ENCODE data around the gene IKZF1.
"Not testable (repeated sequence)": the region's sequence is repeated elsewhere in the genome, so short reads cannot be mapped to it uniquely, and the experiment has no call there.

Gene IKZF1

DNA sequence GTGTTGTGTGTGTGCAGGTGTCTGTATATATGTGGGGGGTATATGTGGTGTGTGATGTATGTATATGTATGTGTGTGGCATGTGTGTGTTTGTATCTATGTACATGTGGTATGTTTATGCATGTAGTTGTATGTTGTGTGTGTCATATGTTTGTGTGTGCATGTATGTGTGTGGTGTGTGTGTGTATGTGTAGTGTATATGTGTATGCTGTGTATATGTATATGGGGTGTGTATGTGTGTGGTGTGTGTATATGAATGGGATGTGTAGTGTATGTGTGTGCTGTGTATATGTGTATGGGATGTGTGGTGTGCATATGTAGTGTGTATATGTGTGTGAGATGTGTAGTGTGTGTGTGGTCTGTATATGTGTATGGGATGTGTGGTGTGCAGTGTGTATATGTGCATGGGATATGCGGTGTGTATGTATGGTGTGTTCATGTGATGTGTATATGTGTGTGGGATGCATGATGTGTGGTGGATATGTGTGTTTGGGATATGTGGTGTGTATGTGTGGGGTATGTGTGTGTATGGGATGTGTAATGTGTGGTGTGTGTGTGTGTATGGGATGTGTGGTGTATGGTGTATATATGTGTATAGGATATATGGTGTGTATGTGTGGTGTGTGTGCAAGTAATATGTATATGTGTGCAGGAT, 30.0 kb downstream of the IKZF1 start:
- DNase-seq (ENCODE audit: low read depth in 2 of 2), result no peak

DNA sequence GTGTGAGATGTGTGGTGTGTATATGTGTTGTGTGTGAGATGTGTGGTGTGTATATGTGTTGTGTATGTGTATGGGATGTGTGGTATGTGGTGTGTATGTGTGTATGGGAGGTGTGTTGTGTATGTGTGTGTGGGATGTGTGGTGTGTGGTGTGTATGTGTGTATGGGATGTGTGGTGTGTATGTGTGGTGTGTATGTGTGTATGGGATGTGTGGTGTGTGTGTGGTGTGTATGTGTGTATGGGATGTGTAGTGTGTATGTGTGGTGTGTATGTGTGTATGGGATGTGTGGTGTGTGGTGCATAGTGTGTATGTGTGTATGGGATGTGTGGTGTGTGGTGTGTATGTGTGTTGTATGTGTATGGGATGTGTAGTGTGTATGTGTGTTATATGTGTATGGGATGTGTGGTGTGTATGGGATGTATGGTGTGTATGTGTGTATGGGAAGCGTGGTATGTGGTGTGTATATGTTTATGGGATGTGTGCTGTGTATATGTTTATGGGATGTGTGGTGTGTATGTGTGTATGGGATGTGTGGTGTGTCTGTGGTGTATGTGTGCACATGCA, 30.8 kb downstream of the IKZF1 start:
- no peak for DNase-seq (ENCODE audit: low read depth in 2 of 2)

DNA sequence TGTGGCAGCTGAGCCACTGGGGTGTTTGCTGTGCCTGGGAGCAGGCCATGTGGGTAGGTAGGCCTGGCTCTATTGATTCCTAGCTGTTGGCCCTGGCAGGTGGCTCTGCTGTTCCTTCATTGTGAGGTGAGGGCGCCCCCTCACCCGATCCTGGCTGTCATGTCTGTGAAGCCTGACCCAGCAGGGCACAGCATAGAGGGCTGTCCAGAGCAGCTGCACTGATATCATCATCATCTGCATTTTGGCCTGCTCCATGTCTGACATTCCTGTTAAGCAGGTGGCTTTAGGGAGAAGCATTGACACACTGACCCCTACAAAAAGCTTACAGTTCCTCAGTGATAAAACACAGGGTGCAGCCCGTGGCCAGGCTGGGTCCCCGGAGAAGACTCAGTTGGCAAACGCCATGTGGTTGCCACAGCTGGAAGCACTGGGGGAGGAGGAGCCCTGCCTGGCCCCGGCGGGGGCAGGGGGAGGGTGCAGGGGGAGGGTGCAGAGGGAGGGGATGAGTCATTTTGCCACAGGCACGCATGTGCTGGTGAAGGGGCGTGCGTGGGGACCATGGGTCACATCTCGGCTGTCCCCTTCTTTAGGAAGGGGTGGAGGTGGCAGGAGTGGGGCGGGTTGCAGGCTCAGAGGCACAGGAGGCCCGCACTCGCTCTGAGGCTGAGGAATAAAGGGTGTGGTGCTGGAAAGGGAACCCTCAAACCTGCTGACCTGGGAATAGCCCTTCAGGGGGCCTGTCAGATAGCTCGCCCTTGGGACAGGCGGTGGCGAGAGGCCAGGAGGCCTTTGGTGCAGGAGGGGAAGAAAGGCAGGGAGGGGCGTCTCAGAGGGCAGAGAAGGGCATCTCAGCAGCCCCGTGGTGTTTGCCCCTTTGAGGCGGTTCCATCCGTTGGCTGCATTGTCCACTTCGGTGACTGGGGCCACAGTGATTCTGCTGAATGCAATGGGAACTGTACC, 31.6 kb downstream of the IKZF1 start:
- peak; percentile 80 to 81 for DNase-seq (ENCODE audit: low read depth in 2 of 2)

DNA sequence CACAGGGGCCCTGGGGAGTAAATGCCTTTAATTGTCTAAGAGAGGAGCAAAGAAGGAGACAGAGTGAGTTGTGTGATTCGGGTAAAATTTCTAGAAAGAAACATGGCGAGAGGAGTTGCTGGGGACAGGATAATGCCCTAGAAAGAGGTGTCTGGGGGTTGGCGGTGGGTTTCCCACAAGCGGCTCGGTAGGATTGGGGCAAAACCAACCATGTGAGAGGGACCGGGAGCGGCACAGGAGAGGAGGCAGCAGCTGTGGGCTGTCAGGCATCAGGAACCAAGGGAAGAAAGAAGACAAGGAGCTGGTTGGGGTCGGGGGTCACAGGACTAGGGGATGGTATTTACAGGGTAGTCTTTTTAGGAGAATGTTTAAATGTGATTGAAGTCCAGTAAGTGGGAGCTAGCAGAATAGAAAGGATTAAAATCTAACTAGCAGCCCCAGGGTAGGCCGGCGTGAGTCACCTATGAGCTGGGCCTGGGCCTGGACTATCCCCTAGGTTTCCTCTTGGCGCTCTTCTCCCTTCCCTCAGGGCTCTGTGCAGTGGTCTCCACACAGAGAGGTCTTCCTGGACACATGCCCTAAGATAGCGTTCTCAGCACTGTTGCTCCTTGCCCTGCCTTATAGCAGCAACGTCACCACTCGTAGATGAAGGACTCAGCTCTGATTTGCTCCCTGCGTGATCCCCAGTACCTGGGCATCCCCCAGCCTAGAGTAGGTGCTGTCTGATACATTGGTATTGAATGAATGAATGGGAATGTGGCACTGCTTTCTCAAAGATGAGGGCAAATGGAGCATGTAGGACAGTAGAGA, 32.6 kb downstream of the IKZF1 start:
- no peak for DNase-seq (ENCODE audit: low read depth in 2 of 2)

DNA sequence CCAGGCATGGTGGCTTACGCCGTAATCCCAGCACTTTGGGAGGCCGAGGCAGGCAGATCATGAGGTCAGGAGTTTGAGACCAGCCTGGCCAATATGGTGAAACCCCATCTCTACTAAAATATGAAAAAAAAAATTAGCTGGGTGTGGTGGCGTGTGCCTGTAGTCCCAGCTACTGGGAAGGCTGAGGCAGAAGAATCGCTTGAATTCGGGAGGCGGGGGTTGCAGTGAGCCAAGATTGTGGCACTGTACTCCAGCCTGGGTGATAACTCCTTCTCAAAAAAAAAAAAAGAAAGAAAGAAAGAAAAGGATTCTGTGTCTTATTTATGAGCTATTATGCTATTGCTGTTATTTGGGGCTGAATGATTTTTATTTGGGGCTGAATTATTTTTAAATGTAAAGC, 35.0 kb downstream of the IKZF1 start:
- not testable (repeated sequence) for DNase-seq (ENCODE audit: low read depth in 2 of 2)

DNA sequence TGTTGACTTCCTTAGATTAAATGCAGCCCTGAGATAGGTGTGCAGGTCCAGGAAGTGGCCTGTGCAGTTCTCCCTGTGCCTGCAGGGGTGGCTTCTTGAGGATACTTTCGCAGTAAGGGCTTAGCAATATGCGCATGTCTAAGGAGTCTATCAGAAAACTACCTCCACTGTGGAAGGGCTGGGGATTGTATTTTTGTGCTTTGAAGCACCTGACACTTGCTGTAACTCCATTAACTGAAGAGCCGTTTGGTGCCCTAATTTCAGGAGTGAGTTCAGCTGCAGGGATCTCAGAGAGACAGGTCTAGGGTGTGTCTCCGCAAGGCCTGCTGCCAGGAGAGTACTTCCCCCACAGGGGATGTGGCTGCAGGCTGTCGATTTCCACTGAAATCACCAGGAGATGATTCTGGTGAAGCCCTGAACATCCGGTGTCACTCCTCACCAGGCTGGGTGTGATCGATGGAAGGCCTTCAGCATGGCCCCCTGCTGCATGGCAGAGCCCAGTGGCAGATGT, 35.5 kb downstream of the IKZF1 start:
- DNase-seq (ENCODE audit: low read depth in 2 of 2), result no peak

DNA sequence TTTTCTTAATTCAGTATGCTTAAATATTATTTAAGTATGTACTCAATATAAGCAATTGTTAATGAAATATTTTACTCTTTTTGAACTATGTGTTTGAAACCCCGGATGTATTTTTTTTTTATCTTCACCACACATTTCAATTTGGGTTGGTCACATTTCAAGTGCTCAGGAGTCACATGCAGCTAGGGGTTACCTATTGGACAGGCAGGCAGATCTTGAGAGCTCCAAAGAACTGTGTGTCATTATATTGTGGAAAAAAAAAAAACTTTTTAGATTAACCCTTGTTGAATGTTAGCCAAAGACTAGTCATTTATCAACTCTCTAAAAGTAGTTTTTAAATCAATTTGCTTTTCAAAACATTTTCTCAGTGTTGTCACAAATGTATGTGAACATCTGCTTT, 37.2 kb downstream of the IKZF1 start:
- DNase-seq (ENCODE audit: low read depth in 2 of 2), result no peak

DNA sequence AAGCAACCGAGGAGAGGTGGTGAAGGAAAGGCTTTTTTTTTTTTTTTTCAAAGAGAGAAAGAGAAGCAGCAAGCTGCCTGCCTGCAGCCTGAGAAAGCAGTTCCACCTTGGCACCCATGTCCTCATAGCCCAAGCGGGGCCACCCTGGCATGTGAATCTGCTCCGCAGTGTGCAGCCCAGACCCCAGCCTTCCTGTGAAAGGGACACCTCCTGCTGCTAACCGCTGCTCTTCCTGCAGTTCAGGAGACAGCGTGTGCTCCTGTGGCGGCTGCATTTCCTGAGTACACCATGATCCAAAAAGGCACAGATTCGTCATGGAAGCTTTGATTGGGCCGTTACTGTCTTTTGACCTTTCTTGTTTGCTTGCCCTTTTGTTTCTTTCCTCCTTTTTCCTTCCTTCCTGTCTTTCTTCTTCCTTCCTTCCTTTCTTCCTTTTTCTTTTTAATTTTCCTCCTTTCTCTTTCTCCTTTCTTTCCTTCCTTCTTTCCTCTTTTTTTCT, 38.1 kb downstream of the IKZF1 start:
- no peak for DNase-seq (ENCODE audit: low read depth in 2 of 2)

DNA sequence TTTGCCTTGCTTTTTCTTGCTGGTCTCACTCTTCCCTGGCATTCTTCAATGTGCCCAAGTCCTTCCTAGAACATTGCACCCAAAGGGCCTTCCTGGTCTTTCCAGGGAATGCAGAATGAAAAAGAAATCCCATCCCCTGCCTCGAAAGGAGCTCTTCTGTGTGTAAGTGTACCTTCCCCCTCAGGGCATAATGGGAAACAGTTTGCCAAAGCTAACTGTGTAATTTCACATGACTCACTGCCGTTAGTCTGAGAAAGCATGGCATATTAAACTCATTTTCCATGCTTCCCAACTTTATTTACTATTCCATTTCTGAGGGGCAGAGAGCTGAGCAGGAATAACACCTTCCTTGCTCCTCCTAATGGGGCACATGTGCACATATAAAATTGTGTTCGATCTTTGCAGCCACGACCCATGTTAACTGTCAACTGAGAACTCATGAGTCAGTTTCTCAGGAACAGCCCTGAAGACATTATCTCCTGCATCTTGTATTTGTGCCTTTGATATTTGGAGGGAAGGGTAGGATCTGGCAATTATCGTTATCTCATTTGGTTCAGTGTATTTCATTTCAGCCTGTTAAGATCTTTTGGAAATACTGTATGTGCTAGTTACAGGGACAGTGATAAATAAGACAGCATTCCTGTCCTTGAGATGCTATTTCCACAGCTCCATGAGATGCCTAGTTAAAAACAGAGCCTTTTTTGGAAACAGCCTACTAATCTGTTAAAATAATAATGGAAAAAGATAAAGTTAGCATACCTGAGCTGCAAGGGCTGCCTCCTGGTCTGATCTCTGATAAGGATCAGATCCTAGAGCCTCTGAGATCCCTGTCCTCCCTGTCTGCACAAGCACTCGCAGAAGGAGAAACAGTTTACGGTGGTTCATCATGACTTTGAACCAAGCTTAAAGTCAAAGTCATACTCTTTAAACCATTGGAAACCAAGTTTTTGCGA, 42.3 kb downstream of the IKZF1 start:
- DNase-seq (ENCODE audit: low read depth in 2 of 2), result no peak

DNA sequence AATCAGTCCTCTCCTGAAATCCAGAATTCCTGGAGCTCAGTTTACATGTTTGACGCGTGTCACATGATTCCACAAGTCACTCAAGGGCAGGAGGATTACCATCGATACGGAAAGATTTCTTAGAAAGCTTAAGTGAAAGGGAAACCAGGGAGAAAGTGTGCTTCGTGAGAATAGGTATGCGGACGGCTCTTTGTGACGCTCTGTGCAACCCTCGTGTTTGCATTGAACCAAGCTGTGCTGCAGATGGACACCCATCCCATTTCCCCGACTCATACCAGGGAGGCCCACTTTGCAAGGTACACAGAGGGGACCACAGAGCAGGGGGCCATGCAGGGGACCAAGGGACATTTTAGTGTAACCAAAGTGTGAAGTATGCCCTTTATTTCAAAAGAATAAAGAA, 43.2 kb downstream of the IKZF1 start:
- no peak for DNase-seq (ENCODE audit: low read depth in 2 of 2)

DNA sequence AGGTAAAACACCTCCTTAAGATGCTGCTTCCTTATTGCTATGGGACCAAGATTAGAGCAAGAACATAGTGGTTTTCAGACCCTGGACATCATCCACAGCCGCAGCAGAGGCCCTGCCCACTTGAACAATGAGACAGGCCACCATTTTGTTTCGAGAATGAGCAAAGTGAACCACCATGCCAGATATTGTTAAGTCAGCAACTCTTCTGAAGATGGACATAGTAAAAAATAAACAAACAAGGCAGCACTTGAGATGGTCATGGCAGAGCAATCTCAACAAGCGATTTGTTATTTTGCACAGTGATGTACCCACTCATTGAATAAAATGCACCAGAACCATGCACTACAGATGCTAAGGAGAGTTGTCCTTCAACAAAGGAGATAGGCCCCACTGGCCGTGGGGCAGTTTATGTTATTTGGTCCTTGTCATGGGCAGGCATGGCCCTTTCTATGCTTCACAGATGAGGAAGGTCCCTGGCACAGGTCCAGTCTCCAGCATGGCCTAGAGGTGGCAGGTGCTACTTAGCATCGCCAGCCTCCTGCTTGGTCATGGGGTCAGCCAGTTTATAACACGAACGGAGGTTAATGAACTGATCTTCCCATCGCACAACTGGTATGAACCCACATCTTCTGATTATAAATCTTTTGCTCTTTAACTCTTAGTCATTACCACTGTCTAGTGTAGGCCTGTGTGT, 44.1 kb downstream of the IKZF1 start:
- no peak for DNase-seq (ENCODE audit: low read depth in 2 of 2)

DNA sequence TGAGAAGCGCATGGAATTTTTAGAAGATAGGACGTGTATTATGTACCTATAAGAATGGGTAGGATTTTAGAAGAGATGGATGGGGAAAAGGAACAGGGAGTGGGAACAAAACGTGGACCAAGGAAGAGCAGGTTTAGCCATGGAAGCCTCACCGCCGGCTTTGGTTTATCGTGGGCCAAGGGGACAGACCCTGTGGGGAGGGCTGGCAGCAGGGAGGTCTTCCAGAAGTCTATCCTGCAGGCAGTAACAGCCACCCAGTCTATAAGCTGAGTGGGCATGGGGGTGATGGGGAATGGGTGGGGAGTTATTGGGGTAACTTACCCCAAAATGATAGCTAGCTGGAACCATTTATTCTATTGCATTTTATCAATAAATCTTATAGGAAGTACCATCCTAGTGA, 44.9 kb downstream of the IKZF1 start:
- DNase-seq (ENCODE audit: low read depth in 2 of 2), result no peak

DNA sequence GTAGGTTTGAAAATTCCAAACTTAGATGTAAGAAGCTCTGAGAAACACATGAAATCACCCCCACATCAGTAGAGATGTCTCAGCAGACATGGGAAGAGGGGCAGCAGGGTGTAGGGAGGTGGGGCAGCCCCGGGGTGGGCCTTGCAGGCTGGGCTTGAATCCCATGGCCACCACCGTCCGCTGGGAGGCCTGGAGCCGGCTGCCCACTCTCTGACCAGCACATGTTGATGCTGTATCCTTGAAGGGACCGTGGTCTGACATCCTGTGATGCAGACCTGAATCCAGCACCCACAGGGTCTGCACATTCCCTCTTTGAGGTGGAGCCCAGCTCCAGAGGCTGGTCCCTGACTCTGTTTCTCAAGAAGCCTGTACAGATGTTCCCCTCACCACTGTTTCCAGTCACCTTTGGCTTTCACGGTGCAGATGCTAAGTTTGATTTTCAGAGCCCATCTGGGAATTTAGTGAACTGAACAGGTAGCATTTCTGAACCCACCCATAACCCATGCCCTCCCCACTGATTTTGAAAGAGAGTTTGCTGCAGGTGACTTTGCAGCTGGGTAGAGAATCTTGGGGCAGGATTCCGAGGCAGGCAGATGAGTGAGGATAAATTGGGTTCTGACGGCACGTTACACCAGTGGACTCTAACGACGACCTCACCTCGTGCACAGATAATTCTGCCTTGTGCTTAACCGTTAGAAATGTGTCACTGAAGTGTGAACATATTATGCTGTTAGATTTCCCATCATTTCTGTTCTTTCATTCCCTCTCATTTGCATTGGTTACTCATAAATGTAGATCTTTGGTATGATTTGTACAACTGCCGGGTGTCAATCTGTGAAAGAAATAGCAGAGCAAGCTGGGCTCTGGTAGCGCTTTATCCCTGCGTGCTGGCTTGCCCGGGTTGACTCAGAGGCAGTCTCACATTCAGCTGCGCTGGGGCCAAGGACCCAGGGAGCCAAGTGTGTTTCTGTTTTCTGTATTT, 45.7 kb downstream of the IKZF1 start:
- peak; percentile 77 to 86 for DNase-seq (ENCODE audit: low read depth in 2 of 2)

DNA sequence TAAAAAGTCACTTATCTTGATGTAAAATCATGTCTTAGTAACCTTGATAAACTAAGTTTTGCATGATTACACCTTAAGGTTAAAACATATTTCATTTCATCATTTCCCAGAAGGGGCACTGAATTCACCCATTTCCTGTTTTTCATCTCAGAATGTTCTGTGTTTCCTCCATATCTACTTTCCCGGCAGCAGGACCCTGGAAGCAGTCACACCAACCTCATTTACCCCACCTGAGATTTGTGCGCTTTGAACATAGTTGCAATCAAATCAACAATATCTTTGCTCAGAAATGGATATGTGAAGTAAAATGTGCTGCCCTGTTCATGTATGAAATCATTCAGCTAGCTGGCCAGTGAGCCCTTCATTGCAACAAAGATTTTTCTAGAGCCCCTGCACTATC, 46.8 kb downstream of the IKZF1 start:
- no peak for DNase-seq (ENCODE audit: low read depth in 2 of 2)

DNA sequence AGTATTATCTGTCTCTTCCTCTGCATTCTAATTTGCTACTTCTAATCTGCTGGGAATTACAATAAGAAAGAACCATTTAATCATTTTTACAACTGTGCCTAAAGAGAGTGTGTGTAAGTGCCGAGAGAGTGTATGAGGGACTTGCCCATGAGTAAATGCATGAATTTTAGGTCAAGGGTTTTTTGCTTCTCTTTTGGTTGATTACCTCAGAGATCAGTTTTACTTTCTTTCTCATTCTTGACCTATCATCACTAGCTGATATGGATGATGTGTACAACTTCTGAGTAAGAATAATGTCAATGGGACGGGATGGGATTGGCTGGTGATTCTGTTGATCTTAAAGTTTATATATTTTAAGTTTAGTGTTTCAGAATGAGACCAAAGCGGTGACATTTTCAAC, 47.8 kb downstream of the IKZF1 start:
- DNase-seq (ENCODE audit: low read depth in 2 of 2), result no peak

DNA sequence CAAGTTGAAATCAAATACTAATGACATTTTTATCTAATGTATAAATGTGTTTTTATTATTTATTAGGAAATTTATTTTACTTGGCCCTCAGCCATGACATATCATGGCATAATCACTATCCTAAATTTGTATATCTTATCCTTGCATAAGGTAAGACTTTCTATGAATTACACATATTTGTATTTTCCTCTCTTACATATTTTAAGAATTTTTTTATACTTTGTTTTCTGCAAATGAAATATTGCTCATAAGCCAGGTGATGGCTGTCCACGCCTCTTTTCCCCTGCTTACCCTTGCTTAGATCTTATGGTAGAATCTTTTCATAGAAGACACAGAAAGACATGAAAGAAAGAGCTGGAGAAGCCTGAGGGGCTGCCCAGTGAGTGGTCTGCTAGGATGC, 48.2 kb downstream of the IKZF1 start:
- no peak for DNase-seq (ENCODE audit: low read depth in 2 of 2)

DNA sequence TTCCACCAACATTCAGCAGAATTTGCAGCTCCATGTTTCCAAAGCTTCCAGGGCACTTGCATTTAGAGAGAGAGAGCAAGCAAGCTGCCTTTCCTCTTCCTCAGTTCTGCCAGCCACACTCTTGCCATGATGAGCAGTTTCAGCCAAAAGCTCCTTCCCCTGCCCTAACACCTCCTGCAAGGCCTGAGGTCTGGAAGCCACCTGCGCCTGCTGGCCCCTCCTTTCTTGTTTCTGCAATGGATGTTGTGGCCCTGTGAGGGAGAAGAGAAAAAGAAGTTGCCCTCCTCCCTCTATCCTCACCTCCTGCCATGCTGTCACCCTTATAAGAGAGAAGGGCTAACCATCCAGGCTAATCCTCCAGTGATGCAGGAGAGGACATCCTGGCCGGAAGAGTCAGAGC, 48.7 kb downstream of the IKZF1 start:
- no peak for DNase-seq (ENCODE audit: low read depth in 2 of 2)

DNA sequence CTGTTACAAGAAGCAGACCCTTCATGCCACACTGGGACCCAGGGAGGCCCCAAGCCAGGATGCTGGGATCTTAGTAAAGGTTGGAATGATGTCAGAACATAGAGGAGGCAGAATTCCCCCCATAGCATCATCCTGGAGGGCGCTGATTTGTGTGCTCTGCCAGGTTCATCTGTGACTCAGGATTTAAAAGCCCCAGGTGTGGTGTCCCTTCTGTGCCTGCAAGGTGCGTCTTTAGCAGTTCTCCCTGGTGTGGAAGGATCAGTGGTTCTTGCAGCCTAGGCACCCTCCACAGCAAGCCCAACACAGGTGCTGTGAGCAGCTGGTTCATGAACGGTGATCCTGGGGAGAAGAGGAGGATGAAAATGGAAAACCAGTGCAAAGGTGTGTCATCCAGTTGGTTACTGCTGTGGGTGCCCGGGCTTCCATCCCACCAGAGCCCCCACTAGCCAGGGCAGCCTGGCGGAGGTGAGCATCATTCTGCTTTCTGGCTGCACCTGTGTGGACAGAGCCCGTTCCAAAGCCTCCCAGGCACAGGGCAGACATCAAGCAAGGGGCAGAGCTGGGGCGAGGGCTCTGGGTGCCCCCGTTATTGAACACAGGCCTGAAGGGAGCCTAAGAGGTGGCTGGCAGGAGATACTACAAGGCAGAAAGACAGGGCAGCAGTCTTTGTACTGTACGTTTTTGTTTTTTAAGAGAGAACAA, 49.5 kb downstream of the IKZF1 start:
- DNase-seq (ENCODE audit: low read depth in 2 of 2), result no peak

All from stimulated activated CD4-positive, alpha-beta T cell treated with anti-CD3 and anti-CD28 coated beads, Interleukin-15, amount 100 ng/mL, for 48 hours (primary cell).